SJCRH30 (cell line): ENCODE data around the gene SERPINA7. TPM values are rescaled to one million over a fixed set of nuclear protein-coding genes. Genes with fewer than 3 reads are reported as not detected.
"Not testable (repeated sequence)": the region's sequence is repeated elsewhere in the genome, so short reads cannot be mapped to it uniquely, and the experiment has no call there.

Experiments
- DNase-seq, 2 experiments: peaks; one replicate each; pipeline ENCODE4 v3.0.0-alpha.2; 2015 to 2020
- H3K27ac ChIP-seq: fragments of 250-450 bp; sonication (Bioruptor Pico); 2 replicates; pipeline ENCODE4 v1.5.1; 2020; ENCODE audit warnings: mild to moderate bottlenecking, moderate library complexity
- H3K27me3 ChIP-seq: fragments of 250-450 bp; sonication (Bioruptor Pico); 2 replicates; pipeline ENCODE4 v1.5.1; 2020; ENCODE audit warnings: mild to moderate bottlenecking, moderate library complexity
- H3K36me3 ChIP-seq: fragments of 250-450 bp; sonication (Bioruptor Pico); 2 replicates; pipeline ENCODE4 v1.5.1; 2020; ENCODE audit warnings: mild to moderate bottlenecking, moderate library complexity
- H3K4me1 ChIP-seq: fragments of 250-450 bp; sonication (Bioruptor Pico); 2 replicates; pipeline ENCODE4 v1.5.1; 2020; ENCODE audit warnings: mild to moderate bottlenecking, moderate library complexity
- H3K4me3 ChIP-seq: fragments of 250-450 bp; sonication (Bioruptor Pico); 2 replicates; pipeline ENCODE4 v1.5.1; 2020; ENCODE audit warnings: mild to moderate bottlenecking, moderate library complexity
- H3K9me3 ChIP-seq: fragments of 250-450 bp; sonication (Bioruptor Pico); replicated peaks from 2 replicates; pipeline ENCODE4 v1.5.1; 2020; ENCODE audit warnings: mild to moderate bottlenecking, moderate library complexity
- total RNA-seq: library from RNA; depleted of rRNA; stranded (reverse); fragments of >200 nt; shearing (Covaris generic); gene quantifications from 2 replicates; pipeline ENCODE4 v1.2.3, GENCODE V29; 2014; rRNA removed

Gene SERPINA7
- total RNA-seq, 1 experiment from 2014 or later = not detected

DNA sequence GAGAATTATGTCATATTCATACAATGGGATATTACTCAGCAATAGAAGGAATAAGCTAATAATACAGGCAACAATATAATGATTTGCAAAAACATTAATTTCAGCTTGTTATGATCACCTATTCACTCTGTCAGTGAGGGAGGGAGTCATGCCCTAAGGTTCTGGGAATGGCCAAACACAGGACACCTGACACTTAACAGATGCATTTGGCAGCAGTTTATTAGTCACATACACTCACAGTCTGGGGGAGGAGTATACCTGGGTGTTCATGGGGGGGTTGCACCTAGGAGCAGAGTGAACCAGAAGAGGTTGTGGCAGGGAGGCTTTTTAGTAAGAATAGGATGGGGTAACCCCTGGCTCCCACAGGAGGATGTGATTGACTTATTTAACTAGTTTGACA is 38.3 kb downstream of the SERPINA7 start:
- H3K9me3 ChIP-seq = no peaks in the 10 kb centered on the region
- no peak overlapping the region for H3K4me3 ChIP-seq

DNA sequence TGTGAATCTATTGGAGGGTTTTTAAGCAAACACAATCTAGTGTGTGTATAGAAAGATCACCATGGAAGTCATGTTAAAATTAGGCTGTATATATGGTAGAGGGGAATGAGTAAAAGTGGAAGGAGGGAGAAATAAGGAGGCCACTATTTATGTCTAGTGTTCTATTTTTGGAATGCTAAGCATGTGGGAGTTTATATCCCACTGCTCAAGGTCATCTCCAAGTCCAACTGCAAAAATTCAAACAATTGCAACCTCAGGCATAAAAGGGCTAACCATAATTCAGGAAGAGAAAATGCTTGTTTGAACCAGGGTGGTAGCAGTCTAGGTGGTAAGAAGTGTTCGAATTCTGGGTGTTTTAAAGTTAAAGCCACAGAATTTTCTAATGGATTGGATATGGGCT is 39.2 kb downstream of the SERPINA7 start:
- Histone ChIP-seq H3K27ac (no peak overlapping the region), H3K4me3 (no peak overlapping the region)
- no peak for DNase-seq

More for the DNA sequence above, 38.3 kb downstream of the SERPINA7 start:
- no peak overlapping the region for H3K27ac ChIP-seq
- H3K36me3 ChIP-seq = no peaks in the 10 kb centered on the region
- H3K27me3 ChIP-seq = no peaks in the 10 kb centered on the region
- H3K4me1 ChIP-seq = no peaks in the 10 kb centered on the region
- no peak for DNase-seq

DNA sequence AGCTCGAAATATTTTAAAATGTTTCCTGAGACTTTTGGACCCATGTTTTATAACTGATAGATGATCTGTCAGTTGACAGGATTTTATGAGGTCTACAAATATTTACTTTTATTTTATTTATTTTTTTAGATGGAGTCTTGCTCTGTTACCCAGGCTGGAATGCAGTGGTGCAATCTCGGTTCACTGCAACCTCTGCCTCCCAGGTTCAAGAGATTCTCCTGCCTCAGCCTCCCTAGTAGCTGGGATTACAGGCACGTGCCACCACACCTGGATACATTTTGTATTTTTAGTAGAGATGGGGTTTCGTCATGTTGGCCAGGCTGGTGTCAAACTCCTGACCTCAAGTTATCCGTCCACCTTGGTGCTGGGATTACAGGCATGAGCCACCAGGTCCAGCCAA is 50.0 kb downstream of the SERPINA7 start:
- H3K4me1 ChIP-seq, H3K9me3 ChIP-seq, DNase-seq, H3K36me3 ChIP-seq, H3K27ac ChIP-seq, H3K27me3 ChIP-seq, H3K4me3 ChIP-seq: not testable (repeated sequence)

More for the DNA sequence above, 39.2 kb downstream of the SERPINA7 start:
- no peaks in the 10 kb centered on the region for H3K9me3 ChIP-seq
- H3K36me3 ChIP-seq = no peaks in the 10 kb centered on the region
- H3K4me1 ChIP-seq = no peaks in the 10 kb centered on the region
- H3K27me3 ChIP-seq = no peaks in the 10 kb centered on the region

Other genes starting within 250 kb of the SERPINA7 start
- 23.7 and 27.7 TPM in 2 replicates for gene NRK, start 216.2 kb downstream of the SERPINA7 start, total RNA-seq
- 9.3 and 9.4 TPM in 2 replicates for gene PWWP3B, start 129.6 kb upstream of the SERPINA7 start, total RNA-seq